Measurements from ENCODE around the gene WDR90.

The WDR90 gene

DNA sequence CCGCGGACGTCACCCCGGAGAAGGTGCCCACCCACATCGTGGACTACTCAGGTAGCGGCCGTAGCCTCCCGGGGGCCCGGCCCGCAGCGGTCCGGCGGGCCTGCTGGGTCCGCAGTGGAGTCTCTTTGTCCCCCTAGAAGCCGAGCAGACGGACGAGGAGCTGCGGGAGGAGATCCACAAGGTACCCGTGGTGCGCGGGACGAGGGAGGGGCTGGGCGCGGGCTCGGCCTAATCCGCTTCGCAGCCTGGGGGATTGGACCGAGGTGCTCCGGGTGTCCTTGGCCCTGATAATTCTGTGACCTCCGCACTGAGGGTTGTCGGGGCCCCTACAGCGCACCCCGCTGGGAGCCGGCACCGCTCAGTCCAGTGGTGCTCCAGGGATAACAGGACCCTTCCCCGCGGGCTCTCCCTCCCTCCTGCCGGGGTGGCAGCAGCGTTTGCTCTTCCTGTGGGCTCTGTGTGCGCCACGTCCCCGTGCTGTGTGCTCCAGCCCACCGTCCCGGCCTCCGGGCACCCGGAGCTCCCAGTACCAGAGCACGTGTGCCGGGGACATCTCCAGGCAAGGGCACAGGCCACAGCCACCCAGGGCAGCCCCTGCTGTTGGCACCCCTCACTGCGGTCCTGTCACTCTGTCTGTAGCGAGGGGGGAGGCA, 19.5 kb downstream of the WDR90 start:
- peak overlapping the region; percentile 79 for H3K4me3 ChIP-seq (ENCODE audit: low read length)
- no peak for TF ChIP-seq ZNF274 (IDR thresholded peaks at IDR 0.05; ENCODE audit: low read depth, low read length)

- TF ChIP-seq ZNF274 (IDR thresholded peaks at IDR 0.05; ENCODE audit: low read depth, low read length), result no peak
These were observed 20.5 kb downstream of the WDR90 start for GRCh38 chr16:669666-670065.

DNA sequence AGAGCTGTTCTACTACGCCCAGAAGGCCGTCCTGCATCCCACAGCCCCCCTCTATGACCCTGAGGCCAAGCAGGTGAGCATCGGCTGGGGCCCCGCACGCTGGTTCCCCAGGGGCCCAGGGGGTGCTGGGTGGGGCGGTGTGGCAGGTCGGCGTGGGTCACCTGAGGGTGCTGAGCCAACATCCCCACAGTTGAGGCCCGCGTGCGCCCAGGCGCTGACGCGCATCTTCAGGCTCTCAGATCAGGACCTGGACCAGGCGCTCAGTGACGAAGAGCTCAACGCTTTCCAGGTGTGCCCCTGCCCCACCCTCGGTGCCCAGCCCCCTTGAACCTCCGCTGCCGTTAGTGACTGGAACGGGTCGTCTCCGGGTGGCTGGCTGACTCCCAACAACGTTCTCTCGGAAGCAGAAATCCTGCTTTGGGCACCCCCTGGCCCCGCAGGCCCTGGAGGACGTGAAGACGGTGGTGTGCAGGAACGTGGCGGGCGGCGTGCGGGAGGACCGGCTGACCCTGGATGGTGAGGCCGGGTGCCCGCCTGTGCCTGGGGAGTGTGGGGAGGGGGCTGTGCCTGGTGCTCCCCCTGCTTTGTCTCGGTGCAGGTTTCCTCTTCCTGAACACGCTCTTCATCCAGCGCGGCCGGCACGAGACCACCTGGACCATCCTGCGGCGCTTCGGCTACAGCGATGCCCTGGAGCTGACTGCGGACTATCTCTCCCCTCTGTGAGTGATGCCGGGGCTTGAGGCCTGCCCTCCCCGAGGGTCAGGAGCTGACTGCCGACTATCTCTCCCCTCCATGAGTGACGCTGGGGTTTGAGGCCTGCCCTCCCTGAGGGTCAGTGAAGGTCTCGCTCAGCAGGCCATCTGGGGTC, 21.6 kb downstream of the WDR90 start:
- no peak overlapping the region for H3K4me3 ChIP-seq (ENCODE audit: low read length)
- TF ChIP-seq ZNF274 (IDR thresholded peaks at IDR 0.05; ENCODE audit: low read depth, low read length), result no peak

More at GRCh38 chr16:669666-670065, 20.5 kb downstream of the WDR90 start:
- no peak overlapping the region for H3K4me3 ChIP-seq (ENCODE audit: low read length)

- no peak for TF ChIP-seq ZNF274 (IDR thresholded peaks at IDR 0.05; ENCODE audit: low read depth, low read length)
- no peak overlapping the region for H3K4me3 ChIP-seq (ENCODE audit: low read length)
These were observed 22.4 kb downstream of the WDR90 start for GRCh38 chr16:671353-672131.

DNA sequence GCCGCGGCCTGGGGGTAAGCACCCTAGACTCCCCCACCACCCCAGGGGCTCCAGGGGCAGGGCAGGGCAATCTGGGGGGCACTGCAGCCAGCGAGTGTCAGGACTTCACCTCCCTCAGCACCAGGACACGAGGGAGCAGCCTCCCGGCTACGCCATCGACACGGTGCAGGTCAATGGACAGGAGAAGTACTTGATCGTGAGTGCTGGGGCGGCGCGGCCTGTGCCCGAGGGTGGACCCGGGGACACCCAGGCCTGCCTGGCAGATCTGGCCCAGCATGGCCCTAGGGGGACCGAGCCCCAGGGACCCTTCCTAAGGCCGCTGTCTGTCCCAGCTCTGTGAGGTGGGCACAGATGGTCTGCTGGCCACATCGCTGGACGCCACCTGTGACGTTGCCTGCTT, 23.2 kb downstream of the WDR90 start:
- H3K4me3 ChIP-seq (ENCODE audit: low read length), result no peak overlapping the region
- no peak for TF ChIP-seq ZNF274 (IDR thresholded peaks at IDR 0.05; ENCODE audit: low read depth, low read length)

DNA sequence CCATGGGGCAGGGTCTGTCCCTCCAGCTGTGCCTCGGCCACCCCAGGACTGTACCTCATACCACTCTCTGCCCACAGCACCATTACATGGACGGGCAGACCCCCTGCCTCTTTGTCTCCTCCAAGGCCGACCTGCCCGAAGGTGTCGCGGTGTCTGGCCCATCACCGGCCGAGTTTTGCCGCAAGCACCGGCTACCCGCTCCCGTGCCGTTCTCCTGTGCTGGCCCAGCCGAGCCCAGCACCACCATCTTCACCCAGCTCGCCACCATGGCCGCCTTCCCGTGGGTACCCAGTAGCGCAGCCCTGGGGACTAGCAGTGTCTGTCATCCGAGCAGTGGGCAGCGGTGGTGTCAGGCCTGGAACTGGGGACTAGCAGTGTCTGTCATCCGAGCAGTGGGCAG, 23.7 kb downstream of the WDR90 start:
- no peak for TF ChIP-seq ZNF274 (IDR thresholded peaks at IDR 0.05; ENCODE audit: low read depth, low read length)
- H3K4me3 ChIP-seq (ENCODE audit: low read length), result no peak overlapping the region

DNA sequence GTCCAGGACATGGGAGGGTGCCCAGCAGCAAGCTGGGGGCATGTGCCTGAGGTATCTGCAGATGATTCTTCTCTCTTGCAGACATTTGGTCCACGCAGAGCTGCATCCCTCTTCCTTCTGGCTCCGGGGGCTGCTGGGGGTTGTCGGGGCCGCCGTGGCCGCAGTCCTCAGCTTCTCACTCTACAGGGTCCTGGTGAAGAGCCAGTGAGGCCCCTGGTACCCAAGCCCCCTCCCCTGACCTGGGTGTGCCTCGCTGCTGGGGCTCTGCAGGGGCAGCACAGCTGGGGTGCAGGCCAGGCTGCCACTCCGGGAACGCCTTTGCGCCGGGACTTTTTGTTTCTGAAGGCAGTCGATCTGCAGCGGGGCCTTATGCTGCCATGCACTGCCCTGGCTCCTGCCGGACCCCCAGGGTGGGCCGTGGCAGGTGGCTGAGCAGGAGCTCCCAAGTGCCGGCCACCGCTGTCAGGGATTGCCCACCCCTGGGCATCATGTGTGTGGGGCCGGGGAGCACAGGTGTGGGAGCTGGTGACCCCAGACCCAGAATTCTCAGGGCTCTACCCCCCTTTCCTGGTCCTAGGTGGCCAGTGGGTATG, 24.3 kb downstream of the WDR90 start:
- TF ChIP-seq ZNF274 (IDR thresholded peaks at IDR 0.05; ENCODE audit: low read depth, low read length), result no peak

GRCh38 chr16:674214-674881, 25.2 kb downstream of the WDR90 start:
- TF ChIP-seq ZNF274 (IDR thresholded peaks at IDR 0.05; ENCODE audit: low read depth, low read length), result no peak
- no peak overlapping the region for H3K4me3 ChIP-seq (ENCODE audit: low read length)

More for the DNA sequence above, 24.3 kb downstream of the WDR90 start:
- H3K4me3 ChIP-seq (ENCODE audit: low read length), result no peak overlapping the region

DNA sequence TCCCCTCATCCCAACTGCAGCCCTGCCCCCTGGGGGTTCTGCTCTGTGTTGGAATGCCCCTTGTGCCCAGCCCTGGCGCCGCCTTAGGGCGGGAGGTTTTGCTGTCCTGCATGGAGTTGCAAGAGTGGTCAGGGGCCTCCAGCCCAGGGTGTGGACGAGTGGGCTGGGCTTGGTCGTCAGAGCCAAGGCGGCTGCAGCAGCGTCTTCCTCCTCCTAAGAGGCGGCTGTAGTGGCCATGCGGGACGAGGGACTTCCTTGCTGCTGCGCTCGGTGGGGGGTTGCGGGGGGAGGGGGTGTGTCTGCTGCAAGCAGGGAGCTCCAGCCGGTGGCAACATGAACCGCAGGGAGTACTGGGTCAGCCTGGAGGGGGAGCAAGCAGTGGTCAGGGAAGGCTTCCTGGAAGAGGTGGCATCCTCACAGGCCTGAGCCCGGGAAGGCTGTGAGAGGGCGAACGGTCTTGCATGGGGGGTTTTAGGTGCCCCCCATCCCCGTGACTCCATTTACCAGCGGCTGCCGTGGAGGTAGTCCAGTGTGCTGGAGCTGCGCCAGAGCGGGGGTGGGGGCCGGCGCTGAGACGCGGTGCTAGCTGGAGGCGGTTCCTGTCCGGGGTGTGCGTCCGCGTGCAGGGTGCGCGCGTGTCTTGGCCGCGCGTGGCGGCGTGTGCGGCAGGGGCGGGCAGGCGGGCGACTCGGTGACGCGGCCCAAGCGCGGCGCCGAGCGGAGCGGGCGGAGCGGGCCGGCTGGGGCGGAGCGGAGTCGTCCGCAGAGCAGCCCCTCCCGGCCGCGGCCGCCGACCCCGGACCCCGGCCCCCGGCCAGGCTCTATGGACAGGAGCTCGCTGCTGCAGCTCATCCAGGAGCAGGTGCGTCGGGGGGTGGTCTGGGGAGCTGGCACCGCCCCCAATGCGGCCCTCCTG, 26.1 kb downstream of the WDR90 start, which contains the start of gene RHBDL1:
Gene RHBDL1 (plus strand): TSS at position 704 of the 916 bp plus-strand sequence. CDS start 120 bp downstream, at position 824.
- TF ChIP-seq ZNF274 (IDR thresholded peaks at IDR 0.05; ENCODE audit: low read depth, low read length), result no peak

GRCh38 chr16:675884-676564, 26.9 kb downstream of the WDR90 start:
- no peak overlapping the region for H3K4me3 ChIP-seq (ENCODE audit: low read length)
- TF ChIP-seq ZNF274 (IDR thresholded peaks at IDR 0.05; ENCODE audit: low read depth, low read length), result no peak

More for the DNA sequence above, 26.1 kb downstream of the WDR90 start, which contains the start of gene RHBDL1:
- no peak within 1 kb of the TSS for H3K4me3 ChIP-seq (ENCODE audit: low read length)

GRCh38 chr16:676565-676902, 27.4 kb downstream of the WDR90 start:
- no peak overlapping the region for H3K4me3 ChIP-seq (ENCODE audit: low read length)
- TF ChIP-seq ZNF274 (IDR thresholded peaks at IDR 0.05; ENCODE audit: low read depth, low read length), result no peak

DNA sequence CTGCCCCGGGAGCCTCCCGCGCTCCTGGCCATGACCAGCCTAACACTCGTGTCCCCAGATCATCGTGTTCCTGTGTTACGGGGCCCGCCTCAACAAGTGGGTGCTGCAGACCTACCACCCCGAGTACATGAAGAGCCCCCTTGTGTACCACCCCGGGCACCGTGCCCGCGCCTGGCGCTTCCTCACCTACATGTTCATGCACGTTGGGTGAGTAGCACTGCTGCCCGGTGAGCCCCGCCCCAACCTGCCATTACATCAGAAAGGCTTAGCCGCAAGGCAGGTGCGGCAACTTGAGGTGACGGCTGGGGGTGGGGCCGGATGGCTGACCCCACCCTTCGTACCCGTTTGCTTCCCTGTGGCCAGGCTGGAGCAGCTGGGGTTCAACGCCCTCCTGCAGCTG, 27.7 kb downstream of the WDR90 start:
- no peak overlapping the region for H3K4me3 ChIP-seq (ENCODE audit: low read length)

More for the DNA sequence above, 27.7 kb downstream of the WDR90 start:
- TF ChIP-seq ZNF274 (IDR thresholded peaks at IDR 0.05; ENCODE audit: low read depth, low read length), result no peak
